ENCODE data around the gene ECD. TPM values are rescaled to one million over a fixed set of nuclear protein-coding genes. Genes with fewer than 3 reads are reported as not detected.
A peak's percentile ranks its signal among the peaks of the same experiment; 100 is the strongest.

ECD gene
- polyA plus RNA-seq, 1 donor (not counting 4 experiments of a cell fraction or from before 2014, with no cell fraction given), result 35.8 TPM

GRCh38 chr10:73166972-73167371, 836 bp downstream of the ECD start:
- H3K27me3 ChIP-seq (ENCODE audit: control insufficient read depth, extremely low read depth, insufficient read depth, low read length), result no peaks in the 10 kb centered on the region
- peak overlapping the region; percentile 94 for H3K27ac ChIP-seq (ENCODE audit: control insufficient read depth, insufficient read depth, low read length)
- H3K9ac ChIP-seq (ENCODE audit: control insufficient read depth, extremely low read depth, insufficient read depth, low read length), result peak overlapping the region; percentile 97
- no peaks in the 10 kb centered on the region for H3K9me1 ChIP-seq (ENCODE audit: control insufficient read depth, extremely low read depth, insufficient read depth, low read length)
- no peaks in the 10 kb centered on the region for H3K9me3 ChIP-seq (ENCODE audit: control insufficient read depth, low read depth, low read length)
- H3K36me3 ChIP-seq (ENCODE audit: control insufficient read depth in 2 of 2, extremely low read depth in 1 of 2, insufficient read depth in 2 of 2, low read length in 2 of 2), result peaks cover 3 to 4% of the 10 kb centered on the region in 2 experiments
- TF ChIP-seq CTCF (optimal IDR thresholded peaks at IDR 0.05 in 1 of 3, IDR thresholded peaks at IDR 0.05 in 1 of 3, conservative IDR thresholded peaks at IDR 0.05 in 1 of 3; ENCODE audit: extremely low read depth in 1 of 3, insufficient read depth in 2 of 3, low read length in 3 of 3) (no peak), EZH2 (IDR thresholded peaks at IDR 0.05; ENCODE audit: low read length) (no peak)
- peak overlapping the region; percentile 57 for H3K4me2 ChIP-seq (ENCODE audit: control insufficient read depth, extremely low read depth, insufficient read depth, low read depth, low read length)
- no peaks in the 10 kb centered on the region for H4K20me1 ChIP-seq (ENCODE audit: control insufficient read depth, extremely low read depth, insufficient read depth, low read length)
- FAIRE-seq (no peak), DNase-seq (ENCODE audit: low read depth, low spot score) (no peak)
- dilution Hi-C loops (cut with MboI; ENCODE audit: extremely low pct_ligation_motif_present, low sequenced_read_pairs), result no loop called here
- no peaks in the 10 kb centered on the region for H3K4me1 ChIP-seq (ENCODE audit: control insufficient read depth, extremely low read depth, insufficient read depth, low read length)
- peak overlapping the region; percentile 89 to 98 (median 89) for H3K4me3 ChIP-seq (ENCODE audit: control insufficient read depth in 2 of 3, extremely low read depth in 1 of 3, insufficient read depth in 2 of 3, low read depth in 1 of 3, low read length in 3 of 3)
- H3K79me2 ChIP-seq (ENCODE audit: control insufficient read depth, insufficient read depth, low read length), result peaks cover 52% of the 10 kb centered on the region
- H2AFZ ChIP-seq (ENCODE audit: control insufficient read depth, low read length), result no peak overlapping the region

GRCh38 chr10:73163096-73163495, 4.7 kb downstream of the ECD start:
- dilution Hi-C loops (cut with MboI; ENCODE audit: extremely low pct_ligation_motif_present, low sequenced_read_pairs), result no loop called here
- Histone ChIP-seq H3K36me3 (ENCODE audit: control insufficient read depth in 2 of 2, extremely low read depth in 1 of 2, insufficient read depth in 2 of 2, low read length in 2 of 2) (peaks cover 6 to 8% of the 10 kb centered on the region in 2 experiments), H3K27me3 (ENCODE audit: control insufficient read depth, extremely low read depth, insufficient read depth, low read length) (no peaks in the 10 kb centered on the region), H3K4me3 (ENCODE audit: control insufficient read depth in 2 of 3, extremely low read depth in 1 of 3, insufficient read depth in 2 of 3, low read depth in 1 of 3, low read length in 3 of 3) (no peak overlapping the region), H3K9me3 (ENCODE audit: control insufficient read depth, low read depth, low read length) (no peaks in the 10 kb centered on the region), H3K79me2 (ENCODE audit: control insufficient read depth, insufficient read depth, low read length) (peaks cover 61% of the 10 kb centered on the region), H3K9me1 (ENCODE audit: control insufficient read depth, extremely low read depth, insufficient read depth, low read length) (no peaks in the 10 kb centered on the region), H3K9ac (ENCODE audit: control insufficient read depth, extremely low read depth, insufficient read depth, low read length) (no peak overlapping the region), H3K4me1 (ENCODE audit: control insufficient read depth, extremely low read depth, insufficient read depth, low read length) (no peaks in the 10 kb centered on the region), H2AFZ (ENCODE audit: control insufficient read depth, low read length) (no peak overlapping the region), H3K4me2 (ENCODE audit: control insufficient read depth, extremely low read depth, insufficient read depth, low read depth, low read length) (no peak overlapping the region), H3K27ac (ENCODE audit: control insufficient read depth, insufficient read depth, low read length) (no peak overlapping the region), H4K20me1 (ENCODE audit: control insufficient read depth, extremely low read depth, insufficient read depth, low read length) (no peaks in the 10 kb centered on the region)
- DNase-seq (ENCODE audit: low read depth, low spot score), result no peak
- TF ChIP-seq EZH2 (IDR thresholded peaks at IDR 0.05; ENCODE audit: low read length), result no peak
- TF ChIP-seq CTCF (optimal IDR thresholded peaks at IDR 0.05 in 1 of 3, IDR thresholded peaks at IDR 0.05 in 1 of 3, conservative IDR thresholded peaks at IDR 0.05 in 1 of 3; ENCODE audit: extremely low read depth in 1 of 3, insufficient read depth in 2 of 3, low read length in 3 of 3), result no peak
- FAIRE-seq, result no peak

All from keratinocyte (primary cell).